Measurements from ENCODE around the gene ITSN2. TPM values are rescaled to one million over a fixed set of nuclear protein-coding genes. Genes with fewer than 3 reads are reported as not detected.

Gene ITSN2
- total and polyA plus RNA-seq, 9 donors, result 15.6 to 23.7 (median 17.1) TPM

- Histone ChIP-seq H3K36me3 (ENCODE audit: control insufficient read depth, insufficient read depth, low read length) (no peaks in the 10 kb centered on the region), H3K27ac (ENCODE audit: low read length) (no peak overlapping the region), H3K4me1 (ENCODE audit: control insufficient read depth, insufficient read depth, low read length) (no peaks in the 10 kb centered on the region), H3K9me3 (replicated peaks; ENCODE audit: control insufficient read depth, low read depth, low read length) (no peaks in the 10 kb centered on the region), H3K27me3 (ENCODE audit: control insufficient read depth, insufficient read depth, low read length) (no peaks in the 10 kb centered on the region), H3K4me3 (ENCODE audit: low read length) (no peak overlapping the region)
- no peak for DNase-seq
- WGBS (ENCODE audit: insufficient coverage), result no CpG with 5 or more reads among the region's 5 CpGs
Observed at GRCh38 chr2:24353364-24353763, 7.0 kb downstream of the ITSN2 start.

- H3K9me3 ChIP-seq (replicated peaks; ENCODE audit: control insufficient read depth, low read depth, low read length), result no peaks in the 10 kb centered on the region
- H3K27ac ChIP-seq (ENCODE audit: low read length), result no peak overlapping the region
- H3K4me1 ChIP-seq (ENCODE audit: control insufficient read depth, insufficient read depth, low read length), result no peaks in the 10 kb centered on the region
- peak; percentile 32 for DNase-seq
- H3K4me3 ChIP-seq (ENCODE audit: low read length), result no peak overlapping the region
- H3K36me3 ChIP-seq (ENCODE audit: control insufficient read depth, insufficient read depth, low read length), result no peaks in the 10 kb centered on the region
- no peaks in the 10 kb centered on the region for H3K27me3 ChIP-seq (ENCODE audit: control insufficient read depth, insufficient read depth, low read length)
Observed at GRCh38 chr2:24352664-24353063, 7.7 kb downstream of the ITSN2 start.

GRCh38 chr2:24351981-24352380 lies 8.4 kb downstream of the ITSN2 start:
- no peaks in the 10 kb centered on the region for H3K4me1 ChIP-seq (ENCODE audit: control insufficient read depth, insufficient read depth, low read length)
- H3K9me3 ChIP-seq (replicated peaks; ENCODE audit: control insufficient read depth, low read depth, low read length), result no peaks in the 10 kb centered on the region
- no peak overlapping the region for H3K27ac ChIP-seq (ENCODE audit: low read length)
- H3K36me3 ChIP-seq (ENCODE audit: control insufficient read depth, insufficient read depth, low read length), result no peaks in the 10 kb centered on the region
- H3K27me3 ChIP-seq (ENCODE audit: control insufficient read depth, insufficient read depth, low read length), result no peaks in the 10 kb centered on the region
- WGBS (ENCODE audit: insufficient coverage), result no CpG with 5 or more reads among the region's 1 CpG
- no peak for DNase-seq
- H3K4me3 ChIP-seq (ENCODE audit: low read length), result no peak overlapping the region

- Histone ChIP-seq H3K27ac (ENCODE audit: low read length) (no peak overlapping the region), H3K9me3 (replicated peaks; ENCODE audit: control insufficient read depth, low read depth, low read length) (no peaks in the 10 kb centered on the region), H3K36me3 (ENCODE audit: control insufficient read depth, insufficient read depth, low read length) (no peaks in the 10 kb centered on the region), H3K4me3 (ENCODE audit: low read length) (no peak overlapping the region), H3K4me1 (ENCODE audit: control insufficient read depth, insufficient read depth, low read length) (no peaks in the 10 kb centered on the region), H3K27me3 (ENCODE audit: control insufficient read depth, insufficient read depth, low read length) (no peaks in the 10 kb centered on the region)
- DNase-seq, result no peak
- 91% methylated on average over 1 of the region's 3 CpGs for WGBS (ENCODE audit: insufficient coverage)
Observed at GRCh38 chr2:24351627-24351938, 8.8 kb downstream of the ITSN2 start.

GRCh38 chr2:24350826-24351626 lies 9.3 kb downstream of the ITSN2 start:
- Histone ChIP-seq H3K27me3 (ENCODE audit: control insufficient read depth, insufficient read depth, low read length) (no peaks in the 10 kb centered on the region), H3K9me3 (replicated peaks; ENCODE audit: control insufficient read depth, low read depth, low read length) (no peaks in the 10 kb centered on the region), H3K27ac (ENCODE audit: low read length) (no peak overlapping the region), H3K4me1 (ENCODE audit: control insufficient read depth, insufficient read depth, low read length) (no peaks in the 10 kb centered on the region), H3K4me3 (ENCODE audit: low read length) (no peak overlapping the region), H3K36me3 (ENCODE audit: control insufficient read depth, insufficient read depth, low read length) (no peaks in the 10 kb centered on the region)
- no peak for DNase-seq
- 100% methylated on average over 3 of the region's 7 CpGs for WGBS (ENCODE audit: insufficient coverage)

- H3K27ac ChIP-seq (ENCODE audit: low read length), result no peak overlapping the region
- no peak for DNase-seq
- no peaks in the 10 kb centered on the region for H3K36me3 ChIP-seq (ENCODE audit: control insufficient read depth, insufficient read depth, low read length)
- no peak overlapping the region for H3K4me3 ChIP-seq (ENCODE audit: low read length)
- H3K27me3 ChIP-seq (ENCODE audit: control insufficient read depth, insufficient read depth, low read length), result no peaks in the 10 kb centered on the region
- H3K9me3 ChIP-seq (replicated peaks; ENCODE audit: control insufficient read depth, low read depth, low read length), result peaks cover 3% of the 10 kb centered on the region
- no peaks in the 10 kb centered on the region for H3K4me1 ChIP-seq (ENCODE audit: control insufficient read depth, insufficient read depth, low read length)
Observed at GRCh38 chr2:24349097-24349496, 11.2 kb downstream of the ITSN2 start.

- no peaks in the 10 kb centered on the region for H3K27me3 ChIP-seq (ENCODE audit: control insufficient read depth, insufficient read depth, low read length)
- no peak overlapping the region for H3K4me3 ChIP-seq (ENCODE audit: low read length)
- no peak for DNase-seq
- peaks cover 3% of the 10 kb centered on the region for H3K9me3 ChIP-seq (replicated peaks; ENCODE audit: control insufficient read depth, low read depth, low read length)
- no peaks in the 10 kb centered on the region for H3K36me3 ChIP-seq (ENCODE audit: control insufficient read depth, insufficient read depth, low read length)
- no peaks in the 10 kb centered on the region for H3K4me1 ChIP-seq (ENCODE audit: control insufficient read depth, insufficient read depth, low read length)
- WGBS (ENCODE audit: insufficient coverage), result no CpG with 5 or more reads among the region's 4 CpGs
- H3K27ac ChIP-seq (ENCODE audit: low read length), result no peak overlapping the region
Observed at GRCh38 chr2:24345937-24346336, 14.4 kb downstream of the ITSN2 start.

GRCh38 chr2:24343225-24343882 lies 17.0 kb downstream of the ITSN2 start:
- H3K27ac ChIP-seq (ENCODE audit: low read length), result no peak overlapping the region
- DNase-seq, result no peak

GRCh38 chr2:24342110-24342910 lies 18.0 kb downstream of the ITSN2 start:
- DNase-seq, result no peak
- Histone ChIP-seq H3K27ac (ENCODE audit: low read length) (no peak overlapping the region), H3K4me1 (ENCODE audit: control insufficient read depth, insufficient read depth, low read length) (no peaks in the 10 kb centered on the region), H3K36me3 (ENCODE audit: control insufficient read depth, insufficient read depth, low read length) (no peaks in the 10 kb centered on the region), H3K27me3 (ENCODE audit: control insufficient read depth, insufficient read depth, low read length) (no peaks in the 10 kb centered on the region), H3K4me3 (ENCODE audit: low read length) (no peak overlapping the region), H3K9me3 (replicated peaks; ENCODE audit: control insufficient read depth, low read depth, low read length) (peaks cover 3% of the 10 kb centered on the region)
- 95% methylated on average over 6 of the region's 9 CpGs for WGBS (ENCODE audit: insufficient coverage)

More at GRCh38 chr2:24343225-24343882, 17.0 kb downstream of the ITSN2 start:
- 100% methylated on average over 1 of the region's 1 CpG for WGBS (ENCODE audit: insufficient coverage)
- Histone ChIP-seq H3K27me3 (ENCODE audit: control insufficient read depth, insufficient read depth, low read length) (no peaks in the 10 kb centered on the region), H3K9me3 (replicated peaks; ENCODE audit: control insufficient read depth, low read depth, low read length) (peaks cover 3% of the 10 kb centered on the region), H3K36me3 (ENCODE audit: control insufficient read depth, insufficient read depth, low read length) (no peaks in the 10 kb centered on the region), H3K4me3 (ENCODE audit: low read length) (no peak overlapping the region), H3K4me1 (ENCODE audit: control insufficient read depth, insufficient read depth, low read length) (no peaks in the 10 kb centered on the region)

- no peak for DNase-seq
- Histone ChIP-seq H3K9me3 (replicated peaks; ENCODE audit: control insufficient read depth, low read depth, low read length) (peaks cover 3% of the 10 kb centered on the region), H3K4me3 (ENCODE audit: low read length) (no peak overlapping the region), H3K27ac (ENCODE audit: low read length) (no peak overlapping the region), H3K4me1 (ENCODE audit: control insufficient read depth, insufficient read depth, low read length) (no peaks in the 10 kb centered on the region), H3K36me3 (ENCODE audit: control insufficient read depth, insufficient read depth, low read length) (no peaks in the 10 kb centered on the region), H3K27me3 (ENCODE audit: control insufficient read depth, insufficient read depth, low read length) (no peaks in the 10 kb centered on the region)
- 100% methylated on average over 2 of the region's 6 CpGs for WGBS (ENCODE audit: insufficient coverage)
Observed at GRCh38 chr2:24339856-24340262, 20.5 kb downstream of the ITSN2 start.
